HG03571 (cell line): Measurements from ENCODE around the gene CCNYL1.
"Not testable (repeated sequence)": the region's sequence is repeated elsewhere in the genome, so short reads cannot be mapped to it uniquely, and the experiment has no call there.

Experiments used
- ATAC-seq: cut with Tn5 transposase; IDR thresholded peaks from one replicate; pipeline ENCODE4 v1.9.1; 2021; ENCODE audit not compliant: unreplicated experiment

CCNYL1 gene

DNA sequence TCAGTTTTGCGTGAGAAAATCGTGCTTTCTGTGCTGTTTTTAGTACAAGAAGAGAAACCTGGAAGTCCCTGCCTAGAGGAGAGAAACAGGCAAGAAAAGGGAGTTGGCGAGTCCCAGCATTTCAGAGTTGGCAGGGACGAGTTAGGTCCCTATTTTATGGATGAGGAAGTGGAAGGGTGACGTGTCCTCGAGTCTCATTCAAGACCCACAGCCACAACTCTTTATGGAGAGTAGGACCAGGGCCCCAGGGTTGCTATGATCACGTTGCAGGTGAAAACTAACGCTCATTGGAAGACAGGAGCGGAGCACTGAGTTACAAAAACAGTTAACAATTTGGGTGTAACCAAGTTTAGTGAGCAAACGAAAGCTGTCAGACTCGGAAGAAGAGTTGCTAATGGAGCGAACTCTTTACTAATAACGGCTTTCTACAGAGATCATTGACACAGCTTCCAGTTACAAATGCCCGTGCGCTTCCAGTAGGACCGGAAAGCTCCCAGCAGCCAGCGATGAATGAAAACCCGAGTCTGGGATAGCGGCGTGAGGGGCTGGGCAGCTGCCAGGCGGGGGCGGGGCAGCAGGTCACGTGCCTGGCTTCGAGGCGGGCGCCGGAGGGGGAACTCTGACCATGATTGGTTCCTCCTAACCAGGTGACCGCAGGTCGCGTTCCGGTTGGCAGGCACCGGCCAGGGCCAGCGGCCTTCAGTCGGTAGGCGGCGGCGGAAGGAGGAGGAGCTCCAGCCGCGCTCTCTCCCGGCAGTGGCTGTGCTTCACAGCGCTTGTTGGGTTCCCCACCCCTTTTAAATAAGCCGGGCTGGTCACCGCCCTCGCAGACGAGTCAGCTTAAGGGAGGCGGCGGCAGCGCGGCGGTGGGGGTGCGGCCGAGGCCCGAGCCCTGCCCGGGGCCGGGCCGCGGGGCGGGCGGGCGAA, at the start of gene CCNYL1:
Gene CCNYL1, plus strand, starts transcription at position 827 of the 927 bp plus-strand sequence. CDS start 257 bp downstream, outside the sequence.
- ATAC-seq: peak; percentile 98

DNA sequence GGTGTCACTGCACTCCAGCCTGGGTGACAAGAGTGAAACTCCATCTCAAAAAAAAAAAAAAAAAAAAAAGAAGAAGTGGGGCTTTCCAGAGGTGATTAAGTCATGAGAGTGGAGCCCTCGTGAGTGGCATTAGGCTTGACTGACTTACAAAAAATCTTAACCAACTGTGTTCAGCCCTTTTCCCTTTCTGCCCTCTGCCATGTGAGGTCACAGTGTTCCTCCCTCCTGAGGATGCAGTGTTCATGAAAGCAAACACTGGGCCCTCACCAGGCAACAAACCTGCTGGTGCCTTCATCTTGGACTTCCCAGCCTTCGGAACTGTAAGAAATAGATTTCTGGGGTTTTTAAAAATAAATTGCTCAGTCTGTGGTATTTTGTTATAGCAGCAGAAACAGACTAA, 49.2 kb upstream of the CCNYL1 start:
- peak; percentile 93 for ATAC-seq

DNA sequence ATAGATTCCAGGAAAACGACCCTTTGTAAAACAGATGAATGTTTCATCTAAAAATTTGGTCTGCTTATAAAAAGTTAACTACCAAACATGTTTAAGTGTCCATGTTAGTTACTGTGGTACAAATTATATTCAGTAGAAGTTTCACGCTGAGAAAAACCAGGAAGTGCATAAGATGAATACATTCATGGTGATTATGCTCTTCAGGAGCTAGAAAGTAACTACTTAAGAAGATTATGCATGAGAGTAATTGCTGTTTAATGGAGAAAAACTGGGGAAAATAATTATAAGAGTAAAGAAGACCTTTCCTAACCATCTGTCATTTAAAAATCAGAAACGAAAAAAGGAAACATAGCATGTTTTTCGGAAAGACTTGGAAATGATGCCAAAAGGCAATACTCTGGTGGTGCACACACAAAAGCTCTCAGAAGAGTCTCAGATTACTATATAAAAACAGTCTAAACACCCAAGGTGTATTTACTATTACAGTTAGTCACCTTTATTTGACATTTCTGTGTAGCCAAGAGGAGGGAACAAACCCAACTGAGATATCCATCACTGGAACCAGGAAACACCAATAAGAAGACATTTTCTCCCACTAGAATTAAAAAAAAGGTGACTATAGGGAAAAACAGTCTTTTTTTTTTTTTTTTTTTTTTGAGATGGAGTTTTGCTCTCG, 47.4 kb upstream of the CCNYL1 start:
- no peak for ATAC-seq

DNA sequence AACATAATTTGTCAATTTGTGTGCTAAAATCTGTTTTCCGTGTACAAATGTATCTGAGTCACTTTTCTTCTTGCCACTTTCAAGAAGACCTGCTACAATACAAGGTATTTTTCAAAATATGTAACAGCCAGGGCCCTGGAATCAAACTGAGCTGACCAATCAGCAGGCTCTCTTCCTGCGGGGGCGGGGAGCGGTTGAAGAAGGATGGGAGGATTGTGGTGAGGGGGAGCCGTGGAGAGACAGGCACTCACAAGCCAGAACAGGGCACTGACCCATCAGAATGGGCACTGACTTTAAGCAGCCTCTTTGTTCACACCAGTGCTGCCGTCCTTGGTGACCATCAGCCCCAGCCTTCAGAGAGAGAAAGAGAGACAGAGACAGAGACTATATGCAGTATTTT, 40.6 kb upstream of the CCNYL1 start:
- no peak for ATAC-seq

DNA sequence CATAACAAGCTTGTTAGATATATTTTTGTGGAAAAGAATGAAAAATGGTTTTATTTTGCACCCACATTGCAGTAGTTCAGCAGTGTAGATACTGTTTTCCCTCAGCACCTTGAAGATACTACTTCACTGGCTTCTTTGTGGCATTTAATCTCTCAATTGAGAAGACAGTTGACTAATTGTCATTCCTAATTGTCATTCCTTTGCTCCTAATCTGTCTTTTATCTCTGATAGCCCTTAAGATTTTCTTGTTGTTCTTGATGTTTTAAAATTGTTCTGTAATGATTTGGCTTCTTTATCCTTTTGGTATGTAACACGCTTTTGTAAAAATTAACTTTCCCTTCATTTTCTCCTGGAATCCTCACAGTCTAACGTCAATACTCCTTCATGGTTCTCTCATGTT, 38.0 kb upstream of the CCNYL1 start:
- ATAC-seq: no peak

DNA sequence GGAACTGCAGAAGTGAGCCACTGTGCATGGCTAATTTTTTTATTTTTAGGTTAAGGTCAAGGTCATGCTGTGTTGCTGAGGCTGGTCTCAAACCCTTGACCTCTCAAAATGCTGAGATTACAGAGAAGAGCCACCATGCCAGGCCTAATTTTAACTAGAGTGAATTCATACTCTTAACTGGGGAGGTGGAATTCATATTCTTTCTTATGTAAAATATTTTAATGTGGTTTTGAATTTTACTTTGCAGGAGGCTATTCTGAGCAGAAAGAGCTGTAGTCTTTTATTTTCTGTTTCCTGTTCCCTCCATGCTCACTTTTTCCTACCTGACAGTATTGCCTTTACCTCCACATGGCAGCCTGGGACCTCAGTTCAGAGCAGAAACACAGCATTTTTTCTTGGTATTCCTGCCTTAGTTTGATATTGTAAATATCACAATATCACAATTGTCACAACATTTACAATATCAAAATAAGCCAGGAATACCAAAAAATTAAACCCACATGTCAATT, 37.1 kb upstream of the CCNYL1 start:
- ATAC-seq: no peak

DNA sequence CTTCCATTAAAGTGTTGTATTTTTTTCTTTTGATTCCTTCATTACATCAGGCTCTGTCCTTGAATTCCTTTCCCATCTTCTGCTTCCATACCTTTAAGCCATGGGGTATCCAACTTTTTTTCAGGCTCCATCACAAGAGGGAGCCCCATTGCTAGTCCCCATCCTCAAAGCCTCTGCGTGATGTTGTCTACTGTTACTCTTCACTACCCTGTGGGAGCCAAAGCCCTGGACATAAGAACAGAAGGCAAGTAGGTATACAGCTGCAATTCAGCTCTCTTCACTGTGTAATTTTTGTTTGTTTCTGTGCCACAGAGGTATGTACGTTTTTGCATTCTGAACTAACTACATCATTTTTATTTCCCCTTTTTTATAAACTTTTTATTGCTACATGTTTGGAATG, 36.6 kb upstream of the CCNYL1 start:
- no peak for ATAC-seq

DNA sequence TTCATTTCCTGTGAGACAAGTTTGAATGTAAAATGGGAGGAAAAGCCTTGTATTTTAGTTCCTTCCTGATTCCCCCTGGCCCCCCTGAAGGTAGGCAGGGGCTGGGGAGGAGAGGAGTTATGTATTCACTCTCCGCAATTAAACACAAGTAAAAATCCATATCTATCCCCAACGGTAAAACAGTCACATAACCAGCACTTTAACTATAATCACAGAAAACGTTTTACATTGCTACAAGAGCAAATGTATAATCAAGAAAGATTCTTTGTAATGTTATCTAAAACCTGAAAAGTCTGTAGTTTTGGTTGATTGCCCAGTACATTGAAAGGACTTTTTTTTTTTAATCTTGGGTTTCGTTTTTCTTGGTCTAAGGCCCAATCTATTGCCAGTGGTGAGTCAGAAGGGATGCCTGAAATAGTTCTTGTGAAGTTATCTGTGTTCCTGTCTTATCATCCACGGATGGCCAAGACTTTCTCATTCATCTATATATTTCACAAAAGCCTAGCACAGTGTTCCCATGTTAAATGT, 34.5 kb upstream of the CCNYL1 start:
- ATAC-seq: peak; percentile 53

DNA sequence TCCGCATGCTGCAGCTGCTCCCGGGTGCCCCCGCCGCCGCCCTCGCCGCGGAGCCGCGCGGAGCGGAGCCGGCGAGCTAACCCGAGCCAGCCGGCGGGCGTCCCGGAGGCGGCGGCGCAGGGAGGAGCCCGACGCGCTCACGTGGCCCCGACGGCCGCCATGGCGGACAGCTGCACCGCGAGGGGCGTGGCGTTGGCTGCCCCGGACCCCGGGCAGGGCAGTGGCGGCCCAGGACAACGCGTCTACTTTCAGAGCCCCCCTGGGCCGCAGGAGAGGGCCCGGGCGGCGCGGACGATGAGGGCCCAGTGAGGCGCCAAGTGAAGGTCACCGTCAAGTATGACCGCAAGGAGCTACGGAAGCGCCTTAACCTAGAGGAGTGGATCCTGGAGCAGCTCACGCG, 30.0 kb upstream of the CCNYL1 start:
- no peak for ATAC-seq

DNA sequence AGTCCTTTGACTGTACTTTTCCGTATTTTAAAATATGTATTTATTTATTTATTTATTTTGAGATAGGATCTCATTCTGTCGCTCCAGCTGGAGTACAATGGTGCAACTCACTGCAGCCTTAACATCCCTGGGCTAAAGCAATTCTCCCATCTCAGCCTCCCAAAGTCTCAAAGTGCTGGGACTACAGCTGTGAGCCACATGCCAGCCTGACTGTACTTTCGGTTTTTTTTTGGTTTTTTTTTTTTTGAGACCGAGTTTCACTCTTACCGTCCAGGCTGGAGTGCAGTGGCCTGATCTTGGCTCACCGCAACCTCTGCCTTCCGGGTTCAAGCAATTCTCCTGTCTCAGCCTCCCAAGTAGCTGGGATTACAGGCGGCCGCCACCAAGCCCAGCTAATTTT, 28.9 kb upstream of the CCNYL1 start:
- ATAC-seq: no peak

DNA sequence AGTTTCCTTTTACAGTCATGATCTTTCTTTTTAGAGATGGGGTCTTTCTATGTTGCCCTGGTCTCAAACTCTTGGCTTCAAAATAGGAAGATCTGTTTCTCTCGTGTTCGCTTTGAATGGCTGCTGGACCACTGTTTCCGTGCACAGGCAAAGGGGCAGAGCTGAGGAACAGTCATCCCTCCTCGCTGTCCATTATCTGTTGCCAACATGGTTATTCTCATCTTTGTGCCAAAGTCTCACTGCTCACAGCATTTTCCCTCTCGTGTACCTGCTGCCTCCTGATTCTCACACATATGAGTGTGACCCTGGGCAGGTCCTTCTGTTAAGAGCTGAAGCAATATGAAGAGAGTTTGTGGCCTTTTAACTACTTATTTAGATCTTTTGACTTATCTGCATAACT, 28.0 kb upstream of the CCNYL1 start:
- ATAC-seq: no peak

DNA sequence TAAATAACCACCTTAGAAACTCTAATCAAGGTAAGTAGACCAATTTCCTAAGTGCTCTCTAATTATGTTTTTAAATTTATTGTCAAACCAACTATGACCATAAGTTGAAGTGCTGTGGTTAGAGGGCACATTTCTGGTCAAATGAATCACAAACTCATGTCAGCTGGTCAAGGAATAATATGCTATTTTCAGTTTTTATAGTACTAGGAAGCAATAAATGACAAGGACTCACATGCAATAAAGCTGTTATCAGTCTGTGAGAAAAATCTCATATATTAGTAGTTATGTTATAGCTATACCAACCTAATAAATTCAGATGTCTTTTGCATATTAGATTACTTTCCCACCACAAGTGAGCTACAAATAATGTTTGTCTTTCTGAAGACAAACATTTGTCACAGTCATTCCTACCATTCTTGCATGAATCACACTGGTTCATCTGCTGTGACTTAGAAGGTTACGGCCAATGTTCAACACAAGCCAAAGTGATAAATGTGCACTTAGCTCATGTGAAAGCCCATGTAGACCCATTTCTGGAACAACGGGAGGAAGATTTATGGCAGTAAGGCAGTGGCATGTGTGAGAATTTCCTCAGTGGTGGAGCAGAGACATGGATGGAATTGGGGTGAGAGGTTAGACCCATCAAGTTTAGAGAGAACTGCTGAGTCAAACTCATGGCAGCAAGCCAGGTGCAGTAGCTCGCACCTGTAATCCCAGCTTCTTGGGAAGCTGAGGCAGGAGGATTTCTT, 27.4 kb upstream of the CCNYL1 start:
- no peak for ATAC-seq

DNA sequence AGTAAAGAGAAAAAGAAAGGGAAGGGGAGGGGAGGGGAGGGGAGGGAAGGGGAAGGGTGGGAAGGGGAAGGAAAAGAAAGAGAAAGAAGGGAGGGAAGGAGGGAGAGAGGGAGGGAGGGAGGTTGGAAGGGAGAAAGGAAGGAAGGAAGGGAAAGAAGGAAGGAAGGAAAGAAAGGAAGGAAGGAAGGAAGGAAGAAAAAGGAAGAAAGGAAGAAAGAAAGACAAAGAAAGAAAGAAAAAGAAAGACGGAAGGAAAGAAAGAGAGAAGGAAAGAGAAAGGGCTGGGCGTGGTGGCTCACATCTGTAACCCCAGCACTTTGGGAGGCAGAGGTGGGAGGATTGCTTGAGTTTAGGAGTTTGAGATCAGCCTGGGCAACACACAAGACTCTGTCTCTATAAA, 24.6 kb upstream of the CCNYL1 start:
- ATAC-seq: no peak

DNA sequence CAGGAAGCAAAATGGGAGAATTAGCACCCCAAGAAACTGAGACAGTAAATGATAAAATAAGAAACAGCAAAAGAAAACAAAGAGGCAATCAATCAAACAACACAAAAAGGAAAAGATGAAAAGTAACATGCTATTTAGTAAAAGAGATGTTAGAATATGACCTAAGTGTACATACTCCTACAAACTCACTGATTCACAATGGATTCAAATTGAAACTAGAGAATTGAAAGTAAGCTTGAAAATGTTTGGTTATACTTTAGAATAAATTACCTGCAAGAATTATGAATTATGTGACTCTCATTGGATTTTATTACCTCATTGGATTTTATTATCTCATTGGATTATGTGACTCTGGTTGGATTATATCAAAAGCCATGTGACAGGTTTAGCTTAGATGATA, 22.8 kb upstream of the CCNYL1 start:
- no peak for ATAC-seq

DNA sequence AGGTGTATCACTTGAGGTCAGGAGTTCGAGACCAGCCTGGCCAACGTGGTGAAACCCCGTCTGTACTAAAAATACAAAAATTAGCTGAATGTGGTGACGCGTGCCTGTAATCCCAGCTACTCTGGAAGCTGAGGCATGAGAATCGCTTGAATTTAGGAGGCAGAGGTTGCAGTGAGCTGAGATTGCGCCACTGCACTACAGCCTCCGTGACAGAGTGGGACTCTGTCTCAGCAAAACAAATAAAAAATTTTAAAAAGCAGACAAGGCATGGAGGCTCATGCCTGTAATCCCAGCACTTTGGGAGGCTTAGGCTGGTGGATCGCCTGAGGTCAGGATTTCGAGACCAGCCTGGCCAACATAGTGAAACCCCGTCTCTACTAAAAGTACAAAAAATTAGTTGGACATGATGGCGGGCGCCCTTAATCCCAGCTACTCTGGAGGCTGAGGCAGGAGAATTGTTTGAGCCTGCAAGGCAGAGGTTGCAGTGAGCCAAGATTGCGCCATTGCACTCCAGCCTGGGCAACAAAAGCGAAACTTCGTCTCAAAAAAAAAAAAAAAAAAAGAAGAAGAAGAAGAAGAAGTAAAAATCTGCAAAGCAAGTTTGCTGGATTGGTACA, 20.5 kb upstream of the CCNYL1 start:
- ATAC-seq: not testable (repeated sequence)

DNA sequence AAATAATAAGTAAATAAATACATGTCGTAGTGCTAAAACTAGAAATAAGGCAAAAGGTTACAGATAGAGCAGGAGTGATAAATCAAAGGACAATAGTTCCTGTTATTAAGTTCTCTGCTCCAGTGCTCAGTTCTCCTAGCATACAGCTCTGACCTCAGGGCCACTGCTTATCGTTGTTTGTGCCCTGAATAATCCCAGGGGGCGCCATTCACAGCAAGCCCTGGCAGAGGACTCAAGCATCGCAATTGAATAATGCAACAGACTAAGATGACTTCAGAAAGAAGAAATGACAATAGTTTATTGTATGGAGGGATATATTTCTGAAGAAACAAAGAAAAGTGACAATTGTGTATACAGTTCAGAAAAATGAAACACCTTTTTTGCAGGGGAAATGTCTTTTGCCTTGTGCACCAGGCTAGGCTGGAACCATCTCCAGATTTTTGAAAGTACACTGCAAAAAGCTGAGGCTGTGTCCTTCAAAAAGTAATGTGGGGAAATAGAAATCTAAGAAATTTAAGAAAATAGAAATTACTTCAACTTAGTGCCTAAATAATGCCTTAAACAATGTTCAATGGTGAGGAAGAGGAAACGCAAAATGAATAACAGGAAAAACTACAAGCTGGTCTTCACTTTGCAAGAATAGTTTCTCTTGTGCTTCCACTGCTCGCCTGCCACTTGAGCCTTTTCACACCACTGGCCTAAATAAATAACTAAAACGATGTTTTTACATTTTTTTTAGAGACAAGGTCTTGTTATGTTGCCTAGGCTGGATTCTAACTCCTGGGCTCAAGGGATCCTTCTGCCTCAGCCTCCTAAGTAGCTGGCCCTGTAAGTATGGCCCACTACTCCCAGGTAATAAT, 19.0 kb upstream of the CCNYL1 start:
- ATAC-seq: no peak

DNA sequence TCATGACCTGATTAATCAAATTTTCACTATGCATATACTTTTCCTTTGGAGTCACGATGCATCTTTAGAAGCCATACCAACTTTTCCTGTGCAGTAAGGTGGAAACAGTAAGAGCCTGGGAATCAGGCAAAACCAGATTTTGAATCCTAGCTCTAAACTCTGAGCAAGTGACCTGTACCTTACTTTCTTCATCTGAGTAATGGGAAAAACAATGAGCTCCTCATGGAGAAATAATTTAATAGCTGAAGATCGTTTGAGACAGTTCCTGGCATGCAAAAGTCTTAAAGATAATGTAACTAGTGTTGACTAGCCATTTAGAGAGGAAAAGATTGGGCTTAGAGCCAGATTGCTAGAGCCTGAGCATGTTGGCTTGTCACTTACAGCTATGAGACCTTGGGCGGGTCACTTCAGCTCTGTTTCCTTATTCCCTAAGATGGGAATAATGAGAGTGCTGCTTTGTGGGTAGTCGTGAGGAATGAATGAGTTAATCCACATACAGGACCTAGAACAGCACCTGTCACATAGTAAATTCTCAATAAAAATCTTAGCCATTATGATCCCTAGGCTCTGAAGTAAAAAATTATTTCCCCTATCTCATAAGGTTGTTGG, 17.7 kb upstream of the CCNYL1 start:
- no peak for ATAC-seq

DNA sequence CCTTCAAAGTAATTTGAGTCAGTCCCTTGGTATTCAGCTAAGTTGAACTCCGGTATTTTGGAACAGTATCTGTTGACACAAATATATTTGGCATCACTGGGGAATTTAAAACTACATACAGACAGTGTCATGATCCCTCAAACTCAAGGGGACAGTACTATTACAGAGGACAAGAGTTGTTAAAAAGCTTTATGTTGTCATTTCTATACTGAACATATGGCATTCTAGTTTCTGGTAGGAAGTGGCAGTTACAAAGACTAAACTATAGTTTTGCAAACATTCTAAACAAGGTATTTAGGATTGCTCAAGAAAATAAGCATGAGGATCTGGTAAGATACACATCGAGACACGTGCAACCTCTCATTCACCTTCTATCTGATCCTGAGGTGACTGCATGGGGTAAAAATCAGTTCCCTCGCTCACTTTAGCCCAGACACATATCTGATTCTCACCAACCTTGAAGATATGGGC, 16.6 kb upstream of the CCNYL1 start:
- no peak for ATAC-seq

DNA sequence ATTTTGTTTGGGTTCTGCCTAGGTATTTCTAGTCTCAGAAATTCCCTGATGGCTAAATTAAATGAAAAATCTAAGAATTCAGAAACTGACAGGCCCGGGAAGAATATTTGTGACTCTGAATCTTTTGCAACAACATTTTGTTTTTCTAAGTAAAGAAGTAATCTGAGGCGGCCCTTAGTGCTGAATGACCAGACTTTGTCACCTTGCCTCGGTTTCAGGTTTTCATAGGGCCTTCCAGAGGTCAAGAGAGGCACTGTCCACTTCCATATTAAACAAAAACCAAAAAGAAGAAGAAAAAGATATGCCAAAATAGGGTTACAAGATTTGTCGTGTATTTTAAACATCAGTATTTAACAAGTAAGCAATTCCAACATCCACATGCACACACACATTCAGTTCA, 16.1 kb upstream of the CCNYL1 start:
- no peak for ATAC-seq
